H1 (cell line): ENCODE measurements around the gene PRRT2.

Experiments
- CHD1 ChIP-seq: IDR thresholded peaks from 2 replicates; pipeline ENCODE4 v1.6.1; 2012; ENCODE audit warnings: low read depth, low read length, improper control_type of control experiment
- CHD2 ChIP-seq: IDR thresholded peaks from 2 replicates; pipeline ENCODE4 v1.6.1; 2012; ENCODE audit warnings: low read length, improper control_type of control experiment
- EZH2 ChIP-seq: fragments of 200-600 bp; sonication (generic); IDR thresholded peaks from 2 replicates; pipeline ENCODE4 v1.7.1; 2012; ENCODE audit warnings: low read depth, mild to moderate bottlenecking, moderate library complexity, low read length, inconsistent platforms; ENCODE audit not compliant: severe bottlenecking
- JUN ChIP-seq: IDR thresholded peaks from 2 replicates; pipeline ENCODE4 v1.6.1; 2011; ENCODE audit warnings: low read depth, mild to moderate bottlenecking, improper control_type of control experiment, low read length
- JUND ChIP-seq: IDR thresholded peaks from 2 replicates; pipeline ENCODE4 v1.6.1; 2011; ENCODE audit warnings: mild to moderate bottlenecking, improper control_type of control experiment, low read length
- PHF8 ChIP-seq: fragments of 200-600 bp; sonication (generic); conservative IDR thresholded peaks from 2 replicates; pipeline ENCODE4 v1.7.1; 2012; ENCODE audit warnings: low read depth, mild to moderate bottlenecking, inconsistent platforms, low read length, moderate library complexity
- POLR2AphosphoS5 ChIP-seq: IDR thresholded peaks from 2 replicates; pipeline ENCODE4 v1.6.1; 2011; ENCODE audit warnings: low read depth, low read length
- SRF ChIP-seq: IDR thresholded peaks from 2 replicates; pipeline ENCODE4 v1.6.1; 2011; ENCODE audit warnings: mild to moderate bottlenecking, low read depth, low read length, moderate library complexity
- TAF1 ChIP-seq: IDR thresholded peaks from 2 replicates; pipeline ENCODE4 v1.6.1; 2011; ENCODE audit warnings: mild to moderate bottlenecking, low read depth, low read length
- TAF7 ChIP-seq: optimal IDR thresholded peaks from 2 replicates; pipeline ENCODE3; 2011; ENCODE audit warnings: low read depth, mild to moderate bottlenecking, inconsistent platforms, low read length, moderate library complexity, borderline replicate concordance
- TF ChIP-seq, protein P1 (sequence below), 3 experiments: IDR thresholded peaks; 1 replicate in 2 of 3; 2 replicates in 1 of 3; pipeline versions ENCODE4 v1.5.1 to v1.6.1; 2011; ENCODE audit warnings: low read length in 3 of 3, mild to moderate bottlenecking in 3 of 3, inconsistent platforms in 2 of 3, low read depth in 1 of 3, moderate library complexity in 1 of 3; ENCODE audit not compliant: insufficient read depth in 1 of 3; ENCODE audit errors: control extremely low read depth in 1 of 3
- TF ChIP-seq, protein P2 (sequence below): IDR thresholded peaks from 2 replicates; pipeline ENCODE4 v1.6.1; 2011; ENCODE audit warnings: low read depth, mild to moderate bottlenecking, low read length; ENCODE audit not compliant: insufficient read depth

DNA sequence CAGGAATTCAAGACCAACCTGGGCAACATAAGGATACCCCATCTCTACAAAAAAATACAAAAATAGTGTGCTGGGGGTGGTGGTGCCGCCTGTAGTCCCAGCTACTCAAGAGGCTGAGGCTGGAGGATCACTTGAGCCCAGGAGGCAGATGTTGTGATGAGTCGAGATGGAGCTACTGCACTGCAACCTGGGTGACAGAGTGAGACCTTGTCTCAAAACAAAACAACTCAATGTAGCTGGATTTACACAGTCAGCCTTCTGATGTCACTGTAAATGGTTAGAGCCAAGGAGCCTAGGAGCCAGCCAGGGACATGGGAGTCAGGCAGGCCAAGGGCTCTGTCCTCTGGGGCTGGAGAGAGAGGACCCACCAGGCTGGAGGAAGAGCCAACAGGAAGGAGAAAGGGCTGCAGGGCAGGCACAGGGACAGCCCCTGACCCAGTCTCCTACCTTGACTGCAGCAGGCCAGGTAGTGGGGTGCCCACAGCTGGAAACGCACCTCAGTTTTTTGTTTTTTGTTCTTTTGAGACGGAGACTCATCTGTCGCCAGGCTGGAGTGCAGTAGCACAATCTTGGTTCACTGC, 42.6 kb downstream of the PRRT2 start:
- TF ChIP-seq PHF8 (no peak), POLR2AphosphoS5 (no peak), EZH2 (no peak), TAF7 (no peak), JUND (no peak), JUN (no peak), CHD2 (no peak), CHD1 (no peak), SRF (no peak), TAF1 (no peak)
- TF ChIP-seq, protein P1, sequence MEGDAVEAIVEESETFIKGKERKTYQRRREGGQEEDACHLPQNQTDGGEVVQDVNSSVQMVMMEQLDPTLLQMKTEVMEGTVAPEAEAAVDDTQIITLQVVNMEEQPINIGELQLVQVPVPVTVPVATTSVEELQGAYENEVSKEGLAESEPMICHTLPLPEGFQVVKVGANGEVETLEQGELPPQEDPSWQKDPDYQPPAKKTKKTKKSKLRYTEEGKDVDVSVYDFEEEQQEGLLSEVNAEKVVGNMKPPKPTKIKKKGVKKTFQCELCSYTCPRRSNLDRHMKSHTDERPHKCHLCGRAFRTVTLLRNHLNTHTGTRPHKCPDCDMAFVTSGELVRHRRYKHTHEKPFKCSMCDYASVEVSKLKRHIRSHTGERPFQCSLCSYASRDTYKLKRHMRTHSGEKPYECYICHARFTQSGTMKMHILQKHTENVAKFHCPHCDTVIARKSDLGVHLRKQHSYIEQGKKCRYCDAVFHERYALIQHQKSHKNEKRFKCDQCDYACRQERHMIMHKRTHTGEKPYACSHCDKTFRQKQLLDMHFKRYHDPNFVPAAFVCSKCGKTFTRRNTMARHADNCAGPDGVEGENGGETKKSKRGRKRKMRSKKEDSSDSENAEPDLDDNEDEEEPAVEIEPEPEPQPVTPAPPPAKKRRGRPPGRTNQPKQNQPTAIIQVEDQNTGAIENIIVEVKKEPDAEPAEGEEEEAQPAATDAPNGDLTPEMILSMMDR (IDR thresholded peaks at IDR 0.05; ENCODE audit: control extremely low read depth in 1 of 3, insufficient read depth in 1 of 3, low read depth in 1 of 3, low read length in 3 of 3): no peak
- TF ChIP-seq, protein P2, sequence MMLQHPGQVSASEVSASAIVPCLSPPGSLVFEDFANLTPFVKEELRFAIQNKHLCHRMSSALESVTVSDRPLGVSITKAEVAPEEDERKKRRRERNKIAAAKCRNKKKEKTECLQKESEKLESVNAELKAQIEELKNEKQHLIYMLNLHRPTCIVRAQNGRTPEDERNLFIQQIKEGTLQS: no peak
